K562 (cell line): ENCODE measurements around the gene CNR2. TPM values are rescaled to one million over a fixed set of nuclear protein-coding genes. Genes with fewer than 3 reads are reported as not detected.

Experiments
- CBX3 ChIP-seq, 2 experiments: IDR thresholded peaks; 1 replicate in 1 of 2; 2 replicates in 1 of 2; pipeline ENCODE4 v1.6.1; 2012; ENCODE audit warnings: inconsistent platforms in 2 of 2, low read length in 2 of 2, borderline replicate concordance in 1 of 2, control low read depth in 1 of 2
- DIDO1 ChIP-seq: fragments of 450-650 bp; IDR thresholded peaks from 2 replicates; pipeline ENCODE4 v1.6.1; 2016; ENCODE audit warnings: low read depth, missing biosample characterization, missing genetic modification characterization
- EGR1 ChIP-seq: fragments of 450-650 bp; conservative IDR thresholded peaks from 2 replicates; pipeline ENCODE4 v1.6.1; 2017; ENCODE audit warnings: mild to moderate bottlenecking
- ESRRA ChIP-seq: fragments of 450-650 bp; IDR thresholded peaks from 2 replicates; pipeline ENCODE4 v1.6.1; 2014; ENCODE audit warnings: low read depth, mild to moderate bottlenecking, moderate library complexity, borderline replicate concordance
- ETV1 ChIP-seq: fragments of 450-650 bp; conservative IDR thresholded peaks from 2 replicates; pipeline ENCODE4 v1.6.1; 2016; ENCODE audit warnings: missing genetic modification characterization, control low read depth, low read depth, missing compliant biosample characterization
- JUN ChIP-seq, 2 experiments: sonication (generic) in 1 of 2; formaldehyde crosslinking in 1 of 2; IDR thresholded peaks; 2 replicates each; pipeline versions ENCODE4 v1.6.1 to v1.8.0; 2012 to 2022; ENCODE audit warnings: borderline replicate concordance in 2 of 2, mild to moderate bottlenecking in 2 of 2, improper control_type of control experiment in 1 of 2, low read depth in 1 of 2, low read length in 1 of 2, missing genetic modification reagents in 1 of 2
- MAFF ChIP-seq: IDR thresholded peaks from 2 replicates; pipeline ENCODE4 v1.6.1; 2012; ENCODE audit warnings: low read length, improper control_type of control experiment
- NFATC3 ChIP-seq: fragments of 450-650 bp; IDR thresholded peaks from 2 replicates; pipeline ENCODE4 v1.6.1; 2017; ENCODE audit warnings: mild to moderate bottlenecking
- PURB ChIP-seq: sonication (generic); formaldehyde crosslinking; IDR thresholded peaks from 2 replicates; pipeline ENCODE4 v1.9.0; 2021; ENCODE audit warnings: low read depth, mild to moderate bottlenecking, missing genetic modification reagents
- RBM15 ChIP-seq: fragments of 200-400 bp; formaldehyde crosslinking; IDR thresholded peaks from 2 replicates; pipeline ENCODE4 v1.6.1; 2018; ENCODE audit warnings: mild to moderate bottlenecking, low read length, moderate library complexity; ENCODE audit not compliant: insufficient read depth
- SMC3 ChIP-seq: conservative IDR thresholded peaks from 2 replicates; pipeline ENCODE4 v1.6.1; 2011; ENCODE audit warnings: low read depth, low read length, improper control_type of control experiment; ENCODE audit not compliant: insufficient read depth
- SREBF2 ChIP-seq: sonication (generic); formaldehyde crosslinking; IDR thresholded peaks from 2 replicates; pipeline ENCODE4 v1.4.0; 2020; ENCODE audit warnings: mild to moderate bottlenecking, missing genetic modification reagents
- THAP12 ChIP-seq: fragments of 250-450 bp; sonication (Bioruptor Pico); IDR thresholded peaks from 2 replicates; pipeline ENCODE4 v1.9.0; 2021; ENCODE audit warnings: mild to moderate bottlenecking, inconsistent platforms
- ZNF740 ChIP-seq, 3 experiments: fragments of 200-800 bp in 1 of 3; sonication (Bioruptor generic) in 1 of 3; sonication (generic) in 1 of 3; formaldehyde crosslinking in 1 of 3; IDR thresholded peaks; 2 replicates each; pipeline versions ENCODE4 v1.6.1 to v1.8.0; 2016 to 2022; ENCODE audit warnings: mild to moderate bottlenecking in 2 of 3, missing compliant biosample characterization in 2 of 3, missing genetic modification characterization in 2 of 3, missing genetic modification reagents in 1 of 3
- ZNF76 ChIP-seq: fragments of 250-450 bp; sonication (Bioruptor Pico); IDR thresholded peaks from 2 replicates; pipeline ENCODE4 v1.4.0; 2020; ENCODE audit warnings: mild to moderate bottlenecking, moderate library complexity, borderline replicate concordance
- polyA plus RNA-seq, 8 experiments: library from polyadenylated mRNA; depleted of rRNA in 4 of 8; stranded (reverse) in 5 of 8; unstranded in 3 of 8; fragments of >200 nt; fragmentation: Nextera tagmentation in 2 of 8; fragmentation: Illumina TruSeq in 1 of 8; extraction: Ambion mirVana in 2 of 8; extraction: Trizol in 1 of 8; gene quantifications; 2 replicates each; pipeline versions ENCODE4 v1.2.1 to v1.2.3, GENCODE V29; 2011 to 2014; ENCODE audit warnings: inconsistent platforms in 1 of 8, missing spikeins in 1 of 8
- total RNA-seq, 7 experiments: library from RNA; depleted of rRNA in 6 of 7; stranded (reverse); fragments of >200 nt in 6 of 7; fragmentation: Illumina TruSeq in 2 of 7; extraction: Trizol in 2 of 7; gene quantifications; 2 replicates each; pipeline versions ENCODE4 v1.2.1 to v1.2.3, GENCODE V29; 2011 to 2021; ENCODE audit warnings: low replicate concordance in 1 of 7
- TF ChIP-seq, protein P1 (sequence below), 3 experiments: IDR thresholded peaks in 2 of 3; conservative IDR thresholded peaks in 1 of 3; 2 replicates each; pipeline ENCODE4 v1.5.1; 2011 to 2012; ENCODE audit warnings: low read length in 3 of 3, mild to moderate bottlenecking in 3 of 3, control low read depth in 2 of 3, improper control_type of control experiment in 1 of 3, inconsistent platforms in 1 of 3, low read depth in 1 of 3, mixed read lengths in 1 of 3, moderate library complexity in 1 of 3; ENCODE audit not compliant: insufficient read depth in 2 of 3

CNR2 gene
- total and polyA plus RNA-seq, 9 of the 15 experiments (the other 6 are each of a cell fraction or from before 2014, with no cell fraction given) = not detected

GRCh38 chr1:23867895-23868556, 45.1 kb downstream of the CNR2 start, which contains the start of gene FUCA1 (continued):
- TF ChIP-seq DIDO1 (tag) (no peak), MAFF (no peak), EGR1 (peak; percentile 50), PURB (CRISPR knock-in tag) (no peak), ESRRA (peak; percentile 86), ZNF76 (no peak), SMC3 (peak; percentile 79), NFATC3 (0 out of 2 replicates have a peak, but pooled peaks have one; percentile 56), SREBF2 (no peak), JUN (IDR thresholded peaks at IDR 0.05; ENCODE audit: borderline replicate concordance, low read depth, low read length) (no peak), JUN (CRISPR knock-in tag; IDR thresholded peaks at IDR 0.05; ENCODE audit: borderline replicate concordance) (no peak), THAP12 (CRISPR knock-in tag) (peak; percentile 54; the same call in 1 of the 2 replicates), RBM15 (no peak), ETV1 (tag) (no peak), ZNF740 (CRISPR knock-in tag; IDR thresholded peaks at IDR 0.05) (0 out of 2 replicates have a peak, but pooled peaks have one; percentile 15), ZNF740 (tag; IDR thresholded peaks at IDR 0.05) (no peak), CBX3 (IDR thresholded peaks at IDR 0.05; ENCODE audit: borderline replicate concordance in 1 of 2, low read length in 2 of 2) (peak in 1 of 2 experiments; percentile 9; a peak in 1 of 3 replicates)
- TF ChIP-seq, protein P1, sequence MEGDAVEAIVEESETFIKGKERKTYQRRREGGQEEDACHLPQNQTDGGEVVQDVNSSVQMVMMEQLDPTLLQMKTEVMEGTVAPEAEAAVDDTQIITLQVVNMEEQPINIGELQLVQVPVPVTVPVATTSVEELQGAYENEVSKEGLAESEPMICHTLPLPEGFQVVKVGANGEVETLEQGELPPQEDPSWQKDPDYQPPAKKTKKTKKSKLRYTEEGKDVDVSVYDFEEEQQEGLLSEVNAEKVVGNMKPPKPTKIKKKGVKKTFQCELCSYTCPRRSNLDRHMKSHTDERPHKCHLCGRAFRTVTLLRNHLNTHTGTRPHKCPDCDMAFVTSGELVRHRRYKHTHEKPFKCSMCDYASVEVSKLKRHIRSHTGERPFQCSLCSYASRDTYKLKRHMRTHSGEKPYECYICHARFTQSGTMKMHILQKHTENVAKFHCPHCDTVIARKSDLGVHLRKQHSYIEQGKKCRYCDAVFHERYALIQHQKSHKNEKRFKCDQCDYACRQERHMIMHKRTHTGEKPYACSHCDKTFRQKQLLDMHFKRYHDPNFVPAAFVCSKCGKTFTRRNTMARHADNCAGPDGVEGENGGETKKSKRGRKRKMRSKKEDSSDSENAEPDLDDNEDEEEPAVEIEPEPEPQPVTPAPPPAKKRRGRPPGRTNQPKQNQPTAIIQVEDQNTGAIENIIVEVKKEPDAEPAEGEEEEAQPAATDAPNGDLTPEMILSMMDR (IDR thresholded peaks at IDR 0.05 in 2 of 3, conservative IDR thresholded peaks at IDR 0.05 in 1 of 3; ENCODE audit: insufficient read depth in 2 of 3, low read depth in 1 of 3, low read length in 3 of 3) = peak; percentile 92 to 99 (median 97)
